ENCODE results near the gene AKR1E2.

- TF ChIP-seq CTCF (IDR thresholded peaks at IDR 0.05; ENCODE audit: low read length) = no peak
- TF ChIP-seq EZH2 (IDR thresholded peaks at IDR 0.05; ENCODE audit: borderline replicate concordance, low read length) = no peak
Measured at GRCh38 chr10:4867520-4868356, 41.7 kb downstream of the AKR1E2 start.

Data from OCI-LY1 (cell line).